ENCODE results near the gene DHCR24. TPM values are rescaled to one million over a fixed set of nuclear protein-coding genes. Genes with fewer than 3 reads are reported as not detected.
"Not testable (repeated sequence)": the region's sequence is repeated elsewhere in the genome, so short reads cannot be mapped to it uniquely, and the experiment has no call there.

The DHCR24 gene
- total and polyA plus RNA-seq, 10 donors: 7.0 to 370 (median 218) TPM

- Histone ChIP-seq H3K4me3 (no peak overlapping the region), H3K36me3 (no peaks in the 10 kb centered on the region), H3K27me3 (replicated peaks in 1 of 7) (no peaks in the 10 kb centered on the region), H3K4me1 (peaks cover 0 to 8% (median 2%) of the 10 kb centered on the region in 6 donors), H3K27ac (peak overlapping the region in 3 of 8 donors; percentile 23 to 57 (median 44)), H3K9me3 (peaks cover 0 to 4% (median 0%) of the 10 kb centered on the region in 8 donors)
- no peak for TF ChIP-seq CTCF (IDR thresholded peaks at IDR 0.05 in 8 of 11, conservative IDR thresholded peaks at IDR 0.05 in 3 of 11)
- no peak for TF ChIP-seq POLR2A (IDR thresholded peaks at IDR 0.05)
- TF ChIP-seq POLR2AphosphoS5 (IDR thresholded peaks at IDR 0.05): no peak
- DNase-seq: no peak
- intact Hi-C loops (cut with DNase I; ENCODE audit: low total_unique reads): no loop called here
- WGBS, 5 donors: 68 to 73% (median 69%) methylated on average over 2 of the region's 2 CpGs
Observed at GRCh38 chr1:54926970-54927369, 40.0 kb upstream of the DHCR24 start.

GRCh38 chr1:54922921-54923421 lies 36.0 kb upstream of the DHCR24 start:
- Histone ChIP-seq H3K27me3 (replicated peaks in 1 of 7) (no peaks in the 10 kb centered on the region), H3K27ac (no peak overlapping the region), H3K4me1 (peaks cover 0 to 8% (median 2%) of the 10 kb centered on the region in 6 donors), H3K9me3 (peaks cover 0 to 4% (median 0%) of the 10 kb centered on the region in 8 donors), H3K4me3 (no peak overlapping the region), H3K36me3 (no peaks in the 10 kb centered on the region)
- no peak for DNase-seq
- 67 to 82% (median 77%) methylated on average over 2 of the region's 2 CpGs for WGBS, 5 donors
- TF ChIP-seq POLR2AphosphoS5 (IDR thresholded peaks at IDR 0.05) (no peak), POLR2A (IDR thresholded peaks at IDR 0.05) (no peak)
- intact Hi-C loops (cut with DNase I; ENCODE audit: low total_unique reads): no loop called here

- intact Hi-C loops (cut with DNase I; ENCODE audit: low total_unique reads): no loop called here
- no peak overlapping the region for H3K27ac ChIP-seq
- H3K4me3 ChIP-seq: no peak overlapping the region
Observed at GRCh38 chr1:54922040-54922761, 35.2 kb upstream of the DHCR24 start.

GRCh38 chr1:54919367-54920359 lies 32.7 kb upstream of the DHCR24 start:
- Histone ChIP-seq H3K27me3 (replicated peaks in 1 of 7) (no peaks in the 10 kb centered on the region), H3K4me1 (no peaks in the 10 kb centered on the region), H3K9me3 (peaks cover 0 to 4% (median 0%) of the 10 kb centered on the region in 8 donors), H3K4me3 (no peak overlapping the region), H3K36me3 (no peaks in the 10 kb centered on the region), H3K27ac (no peak overlapping the region)
- intact Hi-C loops (cut with DNase I; ENCODE audit: low total_unique reads): no loop called here
- 68 to 80% (median 74%) methylated on average over 6 of the region's 6 CpGs for WGBS, 5 donors
- no peak for DNase-seq
- TF ChIP-seq CTCF (IDR thresholded peaks at IDR 0.05 in 8 of 11, conservative IDR thresholded peaks at IDR 0.05 in 3 of 11): no peak
- no peak for TF ChIP-seq POLR2AphosphoS5 (IDR thresholded peaks at IDR 0.05)
- TF ChIP-seq POLR2A (IDR thresholded peaks at IDR 0.05): no peak

More at GRCh38 chr1:54922040-54922761, 35.2 kb upstream of the DHCR24 start:
- Histone ChIP-seq H3K9me3 (peaks cover 0 to 4% (median 0%) of the 10 kb centered on the region in 8 donors), H3K36me3 (no peaks in the 10 kb centered on the region), H3K27me3 (replicated peaks in 1 of 7) (no peaks in the 10 kb centered on the region), H3K4me1 (peaks cover 0 to 4% (median 0%) of the 10 kb centered on the region in 6 donors)
- DNase-seq: no peak
- 76 to 88% (median 82%) methylated on average over 4 of the region's 4 CpGs for WGBS, 5 donors
- TF ChIP-seq POLR2A (IDR thresholded peaks at IDR 0.05) (no peak), POLR2AphosphoS5 (IDR thresholded peaks at IDR 0.05) (no peak)

GRCh38 chr1:54911076-54911475 lies 24.1 kb upstream of the DHCR24 start:
- H3K36me3 ChIP-seq; H3K27me3 ChIP-seq (replicated peaks in 1 of 7); H3K4me1 ChIP-seq; H3K27ac ChIP-seq; DNase-seq; intact Hi-C loops (cut with DNase I; ENCODE audit: low total_unique reads); H3K4me3 ChIP-seq; H3K9me3 ChIP-seq: not testable (repeated sequence)
- WGBS, 5 donors: 82 to 94% (median 90%) methylated on average over 14 of the region's 14 CpGs

All from spleen (tissue), 11 donors.